Dedifferentiated amniotic fluid mesenchymal stem cell (primary cell): ENCODE data around the gene IGF1R.

Experiments used
- DNase-seq: peaks from one replicate; pipeline ENCODE4 v3.0.0-alpha.2; 2016; ENCODE audit errors: extremely low spot score

The IGF1R gene

GRCh38 chr15:98775498-98776230, 127.3 kb downstream of the IGF1R start:
- no peak for DNase-seq

DNA sequence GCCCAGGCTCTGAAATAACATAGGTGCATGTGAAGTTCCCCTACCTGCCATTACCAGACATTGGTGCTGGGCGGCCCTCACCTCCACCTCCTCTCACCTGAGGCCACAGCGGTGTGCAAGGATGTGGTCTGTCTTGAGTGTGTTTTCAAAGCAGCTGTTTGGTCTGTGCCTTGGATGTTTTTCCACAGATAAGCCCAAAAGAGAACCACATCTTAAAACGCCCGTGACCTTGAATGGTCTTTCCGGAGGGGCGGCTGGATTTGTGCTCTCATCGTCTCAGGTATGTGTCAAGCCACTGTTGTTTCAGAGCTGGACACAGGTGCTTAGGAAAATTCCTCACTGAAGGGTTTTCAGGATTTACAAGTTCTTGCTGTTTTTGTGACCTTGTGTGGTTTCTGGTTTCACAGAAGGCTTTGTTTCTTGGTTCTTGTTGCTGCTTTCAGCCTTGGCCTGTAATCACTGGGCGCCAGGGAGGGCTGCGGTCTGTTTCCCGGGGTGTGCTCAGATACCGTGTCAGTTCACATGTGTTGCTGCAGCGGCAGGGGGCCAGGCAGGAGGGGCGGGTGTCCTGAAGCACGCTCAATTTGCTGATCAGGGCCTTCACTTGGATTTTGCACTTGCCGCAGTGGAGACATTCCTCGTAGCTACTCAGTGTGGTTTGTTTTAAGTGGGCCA, 128.4 kb downstream of the IGF1R start:
- no peak for DNase-seq

GRCh38 chr15:98777426-98777825, 129.1 kb downstream of the IGF1R start:
- DNase-seq, result no peak

DNA sequence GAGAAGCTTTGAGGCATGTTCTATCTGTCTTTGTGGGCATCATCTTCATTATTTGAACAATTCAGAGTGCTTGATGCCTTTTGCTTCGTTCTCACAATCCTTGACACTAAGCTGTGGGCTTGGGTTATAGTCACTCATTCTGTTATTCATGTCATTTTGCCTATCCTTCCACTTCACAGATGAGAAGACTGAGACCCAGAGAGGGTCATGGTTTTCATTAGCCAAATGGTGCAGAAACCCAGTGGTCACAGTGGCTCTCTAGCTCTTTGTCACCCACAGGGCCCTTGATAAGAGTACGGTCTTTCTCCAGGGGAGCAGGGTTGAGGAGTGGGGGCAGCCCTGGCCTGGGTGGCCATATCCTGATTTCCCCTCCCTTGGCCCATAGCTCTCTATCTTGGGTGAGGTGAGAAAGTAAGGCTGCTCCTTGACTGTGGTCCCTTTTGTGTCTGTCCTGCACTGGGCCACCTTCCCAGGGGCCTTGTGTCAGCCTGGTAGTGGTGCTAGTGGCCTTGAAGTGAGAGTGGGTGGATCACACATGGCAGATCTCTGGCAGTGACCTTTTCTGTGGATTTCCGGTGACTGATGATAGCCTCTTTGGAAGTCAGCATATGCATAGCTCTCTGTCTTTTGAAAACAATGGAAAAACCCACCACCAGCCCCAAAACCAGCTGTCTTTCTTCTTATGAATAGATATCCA, 130.1 kb downstream of the IGF1R start:
- DNase-seq, result no peak

GRCh38 chr15:98778960-98779359, 130.6 kb downstream of the IGF1R start:
- DNase-seq, result no peak

DNA sequence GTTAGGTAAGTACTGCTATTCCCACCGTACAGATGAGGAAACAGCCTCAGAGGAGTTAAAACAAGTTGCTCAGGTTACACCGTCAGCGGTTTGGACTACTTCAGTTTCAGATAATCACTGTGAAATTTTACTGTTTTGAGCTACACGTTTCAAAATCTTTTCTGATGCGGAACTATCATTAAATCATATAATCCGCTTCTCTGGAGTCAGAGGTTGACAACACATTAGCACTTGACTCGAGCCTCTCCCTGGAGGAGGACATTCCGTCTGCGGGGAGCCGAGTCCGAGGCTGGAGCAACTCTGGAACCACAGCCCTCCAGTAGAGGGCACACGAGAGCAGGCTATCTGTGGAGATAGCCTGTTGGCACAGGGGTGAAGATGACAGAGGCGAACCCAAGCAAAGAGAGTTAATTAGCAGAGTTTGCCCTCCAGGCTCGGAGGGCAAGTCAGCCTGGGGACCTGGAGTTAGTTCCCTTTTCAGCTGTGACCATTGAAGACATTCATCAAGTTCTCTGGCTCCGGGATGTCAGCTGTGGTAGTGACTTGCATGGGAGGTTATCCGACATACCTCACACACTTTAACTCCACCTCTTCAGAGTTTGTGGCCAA, 131.2 kb downstream of the IGF1R start:
- peak; percentile 56 for DNase-seq

DNA sequence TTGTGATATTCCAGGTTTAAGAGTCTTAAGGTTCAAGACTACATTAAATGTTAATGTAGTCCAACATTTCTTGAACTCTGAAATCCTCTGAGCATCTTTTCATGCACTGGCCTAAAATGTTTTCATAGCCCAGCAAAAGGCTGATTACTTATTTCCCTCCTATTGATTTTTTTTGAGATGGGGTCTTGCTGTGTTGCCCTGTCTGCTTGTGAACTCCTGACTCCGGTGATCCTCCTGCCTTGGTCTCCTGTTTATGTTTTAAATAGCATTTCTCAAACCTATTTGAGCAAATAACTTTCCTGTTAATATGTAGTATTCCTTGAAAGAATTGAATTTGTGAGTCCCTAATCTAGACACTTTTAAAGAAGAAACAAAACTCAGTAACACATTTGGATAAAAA, 133.5 kb downstream of the IGF1R start:
- DNase-seq, result no peak

GRCh38 chr15:98782801-98783200, 134.5 kb downstream of the IGF1R start:
- DNase-seq, result no peak

- no peak for DNase-seq
These were observed 137.1 kb downstream of the IGF1R start for GRCh38 chr15:98785431-98785806.

- no peak for DNase-seq
These were observed 137.7 kb downstream of the IGF1R start for GRCh38 chr15:98785807-98786621.

GRCh38 chr15:98786717-98787116, 138.4 kb downstream of the IGF1R start:
- DNase-seq, result no peak

GRCh38 chr15:98787194-98787593, 138.9 kb downstream of the IGF1R start:
- DNase-seq, result no peak

GRCh38 chr15:98787936-98788757, 139.8 kb downstream of the IGF1R start:
- no peak for DNase-seq

DNA sequence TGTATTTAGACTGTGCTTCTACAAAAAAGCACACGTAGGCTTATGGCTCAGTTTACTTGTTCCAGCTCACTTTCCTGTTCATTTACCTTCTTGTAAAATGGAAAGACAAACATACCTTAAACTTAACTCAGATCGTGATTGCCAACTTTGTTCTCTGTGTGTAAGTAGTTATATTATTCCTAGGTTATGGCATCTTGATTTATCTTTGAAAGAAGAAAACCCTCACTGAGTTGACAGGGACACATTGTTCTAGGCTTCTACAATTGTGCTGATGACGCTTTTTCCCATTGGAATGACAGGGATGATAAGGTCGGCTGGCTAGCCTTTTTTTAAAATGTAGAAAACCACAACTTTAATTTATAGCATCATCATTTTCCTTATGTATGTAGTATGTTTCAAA, 140.7 kb downstream of the IGF1R start:
- DNase-seq, result no peak

DNA sequence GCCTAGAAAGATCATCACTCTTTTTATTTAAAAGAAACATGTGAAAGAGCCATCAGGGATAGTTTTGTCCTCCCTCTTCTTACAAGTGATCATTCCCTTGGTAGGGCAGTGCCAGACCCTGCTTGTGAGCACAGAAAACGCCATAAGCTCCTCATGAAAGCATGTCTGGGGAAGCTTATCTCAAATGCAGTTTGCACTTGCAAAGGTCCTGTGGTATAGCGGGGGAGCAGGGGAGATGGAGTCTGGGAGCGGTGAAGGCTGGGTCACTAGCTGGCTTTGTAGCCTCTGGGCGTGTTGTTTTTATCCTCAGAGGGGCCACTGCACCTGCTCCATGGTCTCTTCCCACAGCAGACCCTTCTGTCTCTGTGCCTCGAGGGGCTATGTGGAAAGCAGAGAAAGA, 141.9 kb downstream of the IGF1R start:
- no peak for DNase-seq

GRCh38 chr15:98791046-98791701, 142.8 kb downstream of the IGF1R start:
- DNase-seq, result no peak

DNA sequence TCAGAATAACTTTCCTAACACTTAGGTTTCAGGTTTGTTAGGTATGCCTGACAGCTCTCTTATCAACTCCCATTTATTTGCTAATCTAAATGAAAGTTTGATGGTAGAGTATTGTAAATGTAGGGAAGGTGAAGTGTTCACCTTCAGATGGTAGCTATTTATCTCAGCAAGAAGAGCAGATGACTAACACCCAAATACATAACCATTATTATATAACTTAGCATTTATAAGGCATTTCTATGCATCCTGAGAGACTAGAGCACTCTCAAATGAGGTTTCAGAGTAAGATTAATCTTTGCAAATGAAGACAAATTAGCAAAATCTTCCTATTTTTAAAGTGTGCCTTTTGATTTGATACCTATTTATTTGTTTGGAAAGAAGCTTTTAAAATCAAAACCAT, 143.8 kb downstream of the IGF1R start:
- no peak for DNase-seq

DNA sequence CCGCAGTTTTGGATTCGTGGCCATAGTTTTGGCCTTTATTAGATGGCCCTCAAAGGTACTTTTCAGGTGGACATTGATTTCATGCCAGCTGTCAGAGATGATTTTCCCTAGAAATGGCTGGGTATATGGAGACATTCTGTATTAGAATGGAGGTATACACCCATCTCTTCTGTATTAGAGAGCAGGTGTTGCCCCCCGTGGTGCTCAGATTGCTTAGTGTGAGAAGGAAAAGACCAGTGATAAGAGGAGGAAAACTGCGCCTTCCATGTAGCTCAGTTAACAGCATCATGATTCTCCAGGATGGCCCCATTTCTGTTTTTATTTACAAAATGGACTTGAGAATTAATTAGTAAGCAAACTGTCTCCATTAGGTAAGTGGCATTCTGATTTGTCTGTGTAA, 145.9 kb downstream of the IGF1R start:
- no peak for DNase-seq

GRCh38 chr15:98794748-98795147, 146.4 kb downstream of the IGF1R start:
- no peak for DNase-seq

- no peak for DNase-seq
These were observed 147.6 kb downstream of the IGF1R start for GRCh38 chr15:98795980-98796379.
